Prostate gland (tissue), 2 donors: ENCODE results near the gene CCDC112. TPM values are rescaled to one million over a fixed set of nuclear protein-coding genes. Genes with fewer than 3 reads are reported as not detected.

Experiments
- DNase-seq: peaks from one replicate; pipeline ENCODE4 v3.0.0-alpha.2; 2019; ENCODE audit warnings: low spot score
- H3K27ac ChIP-seq, 2 donors: fragments of 200-600 bp; sonication (generic); 2 replicates each; pipeline ENCODE4 v1.5.1; 2017 to 2019
- H3K27me3 ChIP-seq: fragments of 200-600 bp; sonication (generic); replicated peaks from 2 replicates; pipeline ENCODE4 v1.5.1; 2019; ENCODE audit not compliant: insufficient read depth
- H3K36me3 ChIP-seq, 2 donors: fragments of 200-600 bp; sonication (generic); 1 replicate in 1 of 2; 2 replicates in 1 of 2; pipeline versions ENCODE4 v1.5.1 to v1.8.1; 2017 to 2019
- H3K4me1 ChIP-seq: fragments of 200-600 bp; sonication (generic); replicated peaks from 2 replicates; pipeline ENCODE4 v1.5.1; 2019
- H3K4me3 ChIP-seq, 2 donors: fragments of 200-600 bp; sonication (generic); 2 replicates each; pipeline ENCODE4 v1.5.1; 2017 to 2019
- H3K9me3 ChIP-seq: fragments of 200-600 bp; sonication (generic); 2 replicates; pipeline ENCODE4 v1.5.1; 2017
- CTCF ChIP-seq, 4 experiments: fragments of 200-600 bp in 2 of 4; fragments of 450-650 bp in 2 of 4; sonication (generic) in 2 of 4; IDR thresholded peaks; 1 replicate in 3 of 4; 2 replicates in 1 of 4; pipeline ENCODE4 v1.5.1; 2016 to 2019; ENCODE audit warnings: antibody characterized with exemption in 4 of 4, mild to moderate bottlenecking in 2 of 4, moderate library complexity in 2 of 4
- POLR2A ChIP-seq: fragments of 450-650 bp; IDR thresholded peaks from one replicate; pipeline ENCODE4 v1.6.1; 2016; ENCODE audit warnings: antibody characterized with exemption, mild to moderate bottlenecking
- POLR2AphosphoS5 ChIP-seq: sonication (generic); formaldehyde crosslinking; IDR thresholded peaks from one replicate; pipeline ENCODE4 v1.6.1; 2017; ENCODE audit warnings: antibody characterized with exemption
- WGBS: methylation state at CpG from one replicate; pipeline ENCODE4 v1.1.5; 2018; 5-methylcytosine and 5-hydroxymethylcytosine counted together
- intact Hi-C: fragments of 100-400 bp; cut with DNase I; formaldehyde crosslinking; loops from one replicate; pipeline ENCODE4 v1.14.2; 2022
- total RNA-seq, 2 donors: library from RNA; depleted of rRNA; stranded (reverse); fragments of >200 nt; gene quantifications; one replicate each; pipeline ENCODE4 v1.1.0, GENCODE V29; 2016

Gene CCDC112
- total RNA-seq, 2 donors from 2014 or later, result 9.4 to 12.9 TPM

- no peak overlapping the region for H3K4me3 ChIP-seq
- no peaks in the 10 kb centered on the region for H3K27me3 ChIP-seq
- no peak overlapping the region for H3K27ac ChIP-seq
- WGBS, result 98% methylated on average over 6 of the region's 6 CpGs
- intact Hi-C loops, result no loop called here
- no peak for TF ChIP-seq POLR2AphosphoS5
- TF ChIP-seq POLR2A, result no peak
- TF ChIP-seq CTCF (IDR thresholded peaks at IDR 0.05), result no peak
- no peaks in the 10 kb centered on the region for H3K9me3 ChIP-seq
- no peaks in the 10 kb centered on the region for H3K36me3 ChIP-seq
- no peaks in the 10 kb centered on the region for H3K4me1 ChIP-seq
- no peak for DNase-seq
Observed at GRCh38 chr5:115271295-115272050, 25.0 kb downstream of the CCDC112 start.

- Histone ChIP-seq H3K4me3 (no peak overlapping the region), H3K4me1 (no peaks in the 10 kb centered on the region), H3K27ac (no peak overlapping the region), H3K27me3 (no peaks in the 10 kb centered on the region), H3K36me3 (no peaks in the 10 kb centered on the region), H3K9me3 (no peaks in the 10 kb centered on the region)
- intact Hi-C loops, result no loop called here
- no peak for TF ChIP-seq POLR2AphosphoS5
- TF ChIP-seq CTCF (IDR thresholded peaks at IDR 0.05), result no peak
- no peak for TF ChIP-seq POLR2A
- DNase-seq, result no peak
Observed at GRCh38 chr5:115267617-115268016, 28.8 kb downstream of the CCDC112 start.

- DNase-seq, result no peak
- Histone ChIP-seq H3K4me1 (peaks cover 3% of the 10 kb centered on the region), H3K36me3 (no peaks in the 10 kb centered on the region), H3K4me3 (no peak overlapping the region), H3K27ac (no peak overlapping the region), H3K27me3 (no peaks in the 10 kb centered on the region), H3K9me3 (no peaks in the 10 kb centered on the region)
- 95% methylated on average over 13 of the region's 13 CpGs for WGBS
- intact Hi-C loops, result no loop called here
- TF ChIP-seq POLR2AphosphoS5 (no peak), CTCF (IDR thresholded peaks at IDR 0.05) (no peak), POLR2A (no peak)
Observed at GRCh38 chr5:115265220-115265619, 31.2 kb downstream of the CCDC112 start.

GRCh38 chr5:115264786-115265185 lies 31.7 kb downstream of the CCDC112 start:
- no peak for DNase-seq
- intact Hi-C loops, result no loop called here
- no peaks in the 10 kb centered on the region for H3K9me3 ChIP-seq
- 97% methylated on average over 11 of the region's 13 CpGs for WGBS
- no peak overlapping the region for H3K4me3 ChIP-seq
- no peaks in the 10 kb centered on the region for H3K27me3 ChIP-seq
- TF ChIP-seq CTCF (IDR thresholded peaks at IDR 0.05) (no peak), POLR2AphosphoS5 (no peak), POLR2A (no peak)
- H3K4me1 ChIP-seq, result peaks cover 3% of the 10 kb centered on the region
- no peaks in the 10 kb centered on the region for H3K36me3 ChIP-seq
- H3K27ac ChIP-seq, result no peak overlapping the region

GRCh38 chr5:115263078-115263380 lies 33.4 kb downstream of the CCDC112 start:
- 50% methylated on average over 7 of the region's 7 CpGs for WGBS
- TF ChIP-seq CTCF (IDR thresholded peaks at IDR 0.05) (no peak), POLR2AphosphoS5 (no peak), POLR2A (no peak)
- peaks cover 3% of the 10 kb centered on the region for H3K4me1 ChIP-seq
- peak overlapping the region; percentile 82 to 84 for H3K27ac ChIP-seq
- H3K36me3 ChIP-seq, result no peaks in the 10 kb centered on the region
- no peaks in the 10 kb centered on the region for H3K27me3 ChIP-seq
- DNase-seq, result no peak
- intact Hi-C loops, result no loop called here
- no peaks in the 10 kb centered on the region for H3K9me3 ChIP-seq
- H3K4me3 ChIP-seq, result peak overlapping the region; percentile 82 to 87
